Body of pancreas (tissue), 4 donors: Measurements from ENCODE around the gene OST4.

Experiments
- CTCF ChIP-seq, 7 experiments: fragments of 450-650 bp in 4 of 7; fragments of 200-600 bp in 3 of 7; sonication (generic) in 3 of 7; IDR thresholded peaks; one replicate each; pipeline ENCODE4 v1.5.1; 2016 to 2019; ENCODE audit warnings: antibody characterized with exemption in 7 of 7
- POLR2A ChIP-seq, 3 donors: fragments of 450-650 bp; IDR thresholded peaks; one replicate each; pipeline ENCODE4 v1.6.1; 2016; ENCODE audit warnings: antibody characterized with exemption in 3 of 3, mild to moderate bottlenecking in 2 of 3

DNA sequence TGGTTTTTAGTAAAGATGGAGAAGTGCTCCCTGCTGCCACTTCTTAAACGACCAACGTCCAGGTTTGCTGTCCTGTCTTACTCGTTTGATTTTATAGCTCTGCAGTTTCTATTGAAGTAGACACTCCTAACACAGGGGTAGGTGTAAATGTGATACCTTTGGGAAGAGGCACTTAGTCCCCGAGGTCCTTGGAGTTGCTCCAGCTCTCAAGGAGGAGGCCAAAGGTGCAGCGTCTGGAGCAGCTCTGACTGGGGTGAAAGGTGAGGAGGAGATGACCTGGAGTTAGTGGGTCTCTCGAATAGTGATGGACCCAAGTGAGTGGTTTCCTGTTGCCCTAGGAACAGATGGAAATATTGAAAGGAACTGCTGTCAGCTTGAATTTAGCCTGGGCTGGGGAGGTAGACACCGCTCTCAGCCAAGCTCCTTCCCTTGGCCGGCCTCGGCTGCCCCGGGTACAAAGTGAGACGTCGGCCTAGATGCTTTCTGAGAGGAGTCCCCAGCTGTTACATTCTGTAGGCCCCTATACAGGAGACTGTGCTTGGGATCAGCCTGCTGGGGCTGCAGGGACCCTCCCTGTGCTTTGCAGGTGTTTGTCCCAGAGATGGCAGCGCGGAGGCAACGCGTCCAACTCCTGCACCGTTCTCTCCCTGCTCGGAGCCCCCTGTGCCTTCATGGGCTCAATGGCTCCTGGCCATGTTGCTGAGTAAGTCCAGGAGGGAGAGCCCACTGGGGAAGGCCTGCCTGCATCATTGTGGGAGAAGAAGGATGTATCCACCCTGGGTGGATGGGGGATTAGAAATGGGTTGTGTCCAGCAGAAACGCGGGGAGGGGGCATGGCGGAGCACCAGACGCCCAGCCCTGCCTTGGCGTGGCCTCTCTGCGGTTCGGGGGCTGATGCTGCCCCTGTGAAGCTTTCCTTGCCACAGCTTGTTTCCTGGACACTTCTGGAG is 20.6 kb upstream of the OST4 start:
- TF ChIP-seq CTCF (IDR thresholded peaks at IDR 0.05), result no peak
- no peak for TF ChIP-seq POLR2A (IDR thresholded peaks at IDR 0.05)
